Epithelial cell of proximal tubule (primary cell): ENCODE results near the gene RAD9A. TPM values are rescaled to one million over a fixed set of nuclear protein-coding genes. Genes with fewer than 3 reads are reported as not detected.

Experiments
- DNase-seq: peaks from one replicate; pipeline ENCODE4 v3.0.0-alpha.2; 2011; ENCODE audit warnings: low read depth
- H3K4me3 ChIP-seq: 2 replicates; pipeline ENCODE4 v1.5.1; 2011; ENCODE audit warnings: low read depth, mild to moderate bottlenecking, low read length
- total RNA-seq: library from RNA; depleted of rRNA; stranded (reverse); fragments of >200 nt; gene quantifications from 2 replicates; pipeline ENCODE4 v1.2.3, GENCODE V29; 2015
- TF ChIP-seq, protein P1 (sequence below): conservative IDR thresholded peaks from 2 replicates; pipeline ENCODE4 v1.5.1; 2012; ENCODE audit warnings: low read depth, mild to moderate bottlenecking, low read length

The RAD9A gene
- total RNA-seq, 1 donor from 2014 or later: 20.9 TPM

DNA sequence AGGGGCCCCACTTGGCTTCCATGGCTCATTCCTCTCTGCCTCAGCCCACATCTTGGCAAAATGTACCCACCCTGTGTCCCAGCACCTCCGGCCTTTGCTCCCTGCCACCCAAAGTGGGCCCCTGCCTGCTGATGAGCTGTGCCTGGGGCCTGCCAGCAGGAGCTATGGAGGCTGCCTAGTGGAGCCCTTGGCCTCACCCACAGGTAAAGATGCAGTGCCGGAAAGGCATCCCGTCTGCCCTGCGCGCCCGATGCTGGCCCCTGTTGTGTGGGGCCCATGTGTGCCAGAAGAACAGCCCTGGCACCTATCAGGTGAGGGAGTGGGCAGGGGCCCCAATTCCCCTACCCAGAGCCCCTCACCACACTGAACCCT, 13.4 kb downstream of the RAD9A start:
- DNase-seq: no peak
- H3K4me3 ChIP-seq: no peak overlapping the region
- TF ChIP-seq, protein P1, sequence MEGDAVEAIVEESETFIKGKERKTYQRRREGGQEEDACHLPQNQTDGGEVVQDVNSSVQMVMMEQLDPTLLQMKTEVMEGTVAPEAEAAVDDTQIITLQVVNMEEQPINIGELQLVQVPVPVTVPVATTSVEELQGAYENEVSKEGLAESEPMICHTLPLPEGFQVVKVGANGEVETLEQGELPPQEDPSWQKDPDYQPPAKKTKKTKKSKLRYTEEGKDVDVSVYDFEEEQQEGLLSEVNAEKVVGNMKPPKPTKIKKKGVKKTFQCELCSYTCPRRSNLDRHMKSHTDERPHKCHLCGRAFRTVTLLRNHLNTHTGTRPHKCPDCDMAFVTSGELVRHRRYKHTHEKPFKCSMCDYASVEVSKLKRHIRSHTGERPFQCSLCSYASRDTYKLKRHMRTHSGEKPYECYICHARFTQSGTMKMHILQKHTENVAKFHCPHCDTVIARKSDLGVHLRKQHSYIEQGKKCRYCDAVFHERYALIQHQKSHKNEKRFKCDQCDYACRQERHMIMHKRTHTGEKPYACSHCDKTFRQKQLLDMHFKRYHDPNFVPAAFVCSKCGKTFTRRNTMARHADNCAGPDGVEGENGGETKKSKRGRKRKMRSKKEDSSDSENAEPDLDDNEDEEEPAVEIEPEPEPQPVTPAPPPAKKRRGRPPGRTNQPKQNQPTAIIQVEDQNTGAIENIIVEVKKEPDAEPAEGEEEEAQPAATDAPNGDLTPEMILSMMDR: no peak

DNA sequence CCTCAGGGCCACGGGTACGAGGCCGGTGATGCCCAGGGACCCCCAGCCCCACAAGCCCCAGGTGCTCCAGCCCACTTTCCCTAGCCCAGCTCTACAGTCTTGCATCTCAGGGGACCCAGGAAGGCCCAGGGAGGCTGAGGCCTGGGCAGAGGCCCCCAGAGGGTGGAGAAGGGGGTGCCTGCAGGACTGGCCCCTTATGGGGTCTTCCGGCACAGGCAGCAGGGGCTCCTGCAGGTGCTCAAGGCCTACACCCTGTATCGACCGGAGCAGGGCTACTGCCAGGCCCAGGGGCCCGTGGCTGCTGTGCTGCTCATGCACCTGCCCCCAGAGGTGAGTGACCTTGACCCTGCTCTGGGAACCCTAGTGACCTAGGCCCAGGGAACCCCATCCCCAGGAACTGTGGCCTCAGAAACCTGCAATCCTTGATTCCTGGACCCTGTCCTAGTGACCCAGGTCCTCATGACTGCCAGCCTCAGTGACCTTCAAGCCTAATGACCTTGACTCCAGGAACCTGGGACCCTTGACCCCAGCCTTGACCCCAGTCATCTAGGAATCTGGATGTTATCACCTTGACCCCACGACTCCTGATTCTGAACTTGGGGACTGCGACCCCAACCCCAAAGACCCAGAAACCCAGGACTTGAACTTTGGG, 14.0 kb downstream of the RAD9A start:
- TF ChIP-seq, protein P1: no peak
- no peak for DNase-seq
- H3K4me3 ChIP-seq: no peak overlapping the region

DNA sequence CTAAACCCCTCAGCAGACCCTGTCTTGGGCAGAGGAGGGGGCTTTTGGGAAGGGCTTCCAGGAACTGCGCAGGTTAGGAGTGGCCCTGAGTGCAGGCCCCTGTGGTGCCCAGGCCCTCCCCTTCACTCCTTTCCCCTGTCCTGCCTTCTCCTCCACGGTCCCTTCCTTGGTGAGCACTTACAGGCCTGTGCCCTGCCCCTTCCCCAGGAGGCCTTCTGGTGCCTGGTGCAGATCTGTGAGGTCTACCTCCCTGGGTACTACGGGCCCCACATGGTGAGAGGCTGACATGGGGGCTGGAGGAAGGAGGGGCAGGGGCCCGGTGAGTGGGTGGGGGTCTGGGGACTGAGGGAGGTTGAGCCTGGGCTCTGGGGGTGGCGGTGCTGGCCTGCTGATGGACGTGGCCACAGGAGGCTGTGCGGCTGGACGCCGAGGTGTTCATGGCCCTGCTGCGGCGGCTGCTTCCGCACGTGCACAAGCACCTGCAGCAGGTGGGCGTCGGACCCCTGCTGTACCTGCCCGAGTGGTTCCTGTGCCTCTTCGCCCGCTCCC, 14.7 kb downstream of the RAD9A start:
- H3K4me3 ChIP-seq: no peak overlapping the region
- TF ChIP-seq, protein P1: no peak
- no peak for DNase-seq

DNA sequence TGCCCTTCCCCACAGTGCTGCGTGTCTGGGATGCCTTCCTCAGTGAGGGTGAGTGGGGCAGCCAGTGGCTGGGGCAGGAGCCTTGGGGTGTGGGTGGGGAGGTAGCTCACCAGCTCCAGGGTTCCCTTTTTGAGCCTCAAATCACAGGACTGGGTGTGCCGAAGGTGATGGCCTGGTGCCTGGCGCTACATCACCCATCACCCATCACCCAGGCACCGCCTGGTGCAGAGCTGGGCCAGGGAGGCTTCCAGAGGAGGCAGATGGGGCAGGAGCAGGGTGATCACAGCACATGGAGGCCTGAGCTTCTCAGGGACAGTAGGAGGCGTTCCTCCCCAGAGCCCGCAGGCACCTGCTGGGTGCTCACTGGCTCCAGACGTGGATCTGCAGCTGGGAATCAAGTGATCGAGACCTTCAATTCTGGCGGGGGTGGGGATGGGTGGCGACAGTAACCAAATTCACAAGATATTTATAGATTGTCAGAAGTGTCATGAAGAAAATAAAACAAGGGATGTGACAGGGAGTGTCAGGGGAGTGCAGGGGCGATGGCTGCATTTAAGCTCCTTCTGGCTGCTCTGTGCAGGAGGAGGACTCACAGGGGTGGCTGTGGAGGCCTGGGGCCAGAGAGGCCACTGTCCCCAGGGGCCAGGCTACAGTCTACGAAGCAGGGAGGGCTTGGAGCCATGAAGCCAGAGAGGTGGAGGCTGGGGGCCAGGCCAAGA, 15.3 kb downstream of the RAD9A start:
- TF ChIP-seq, protein P1: no peak
- H3K4me3 ChIP-seq: no peak overlapping the region
- no peak for DNase-seq

DNA sequence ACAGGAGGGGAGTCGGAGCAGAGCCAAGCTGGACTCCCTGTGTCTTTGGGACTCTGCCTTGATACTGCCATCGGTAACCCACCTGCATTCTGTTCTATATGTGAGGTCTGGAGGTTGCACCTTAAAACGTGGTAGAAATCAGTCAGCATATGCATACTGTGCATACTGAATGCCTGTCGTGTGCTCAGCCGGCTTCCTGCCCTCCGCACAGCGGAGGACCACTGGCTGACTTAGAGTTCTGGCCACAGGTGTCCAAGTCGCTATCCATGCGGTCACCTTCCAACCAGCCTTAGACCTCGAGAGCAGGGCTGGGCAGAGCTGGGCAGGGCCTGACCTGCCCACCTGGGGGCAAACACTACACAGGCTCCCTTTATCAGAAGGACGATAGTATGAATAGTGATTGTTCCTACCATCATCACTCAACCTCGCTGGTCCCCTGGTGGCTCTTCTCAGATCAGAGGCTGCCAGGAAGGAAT, 15.9 kb downstream of the RAD9A start:
- no peak overlapping the region for H3K4me3 ChIP-seq
- TF ChIP-seq, protein P1: no peak

DNA sequence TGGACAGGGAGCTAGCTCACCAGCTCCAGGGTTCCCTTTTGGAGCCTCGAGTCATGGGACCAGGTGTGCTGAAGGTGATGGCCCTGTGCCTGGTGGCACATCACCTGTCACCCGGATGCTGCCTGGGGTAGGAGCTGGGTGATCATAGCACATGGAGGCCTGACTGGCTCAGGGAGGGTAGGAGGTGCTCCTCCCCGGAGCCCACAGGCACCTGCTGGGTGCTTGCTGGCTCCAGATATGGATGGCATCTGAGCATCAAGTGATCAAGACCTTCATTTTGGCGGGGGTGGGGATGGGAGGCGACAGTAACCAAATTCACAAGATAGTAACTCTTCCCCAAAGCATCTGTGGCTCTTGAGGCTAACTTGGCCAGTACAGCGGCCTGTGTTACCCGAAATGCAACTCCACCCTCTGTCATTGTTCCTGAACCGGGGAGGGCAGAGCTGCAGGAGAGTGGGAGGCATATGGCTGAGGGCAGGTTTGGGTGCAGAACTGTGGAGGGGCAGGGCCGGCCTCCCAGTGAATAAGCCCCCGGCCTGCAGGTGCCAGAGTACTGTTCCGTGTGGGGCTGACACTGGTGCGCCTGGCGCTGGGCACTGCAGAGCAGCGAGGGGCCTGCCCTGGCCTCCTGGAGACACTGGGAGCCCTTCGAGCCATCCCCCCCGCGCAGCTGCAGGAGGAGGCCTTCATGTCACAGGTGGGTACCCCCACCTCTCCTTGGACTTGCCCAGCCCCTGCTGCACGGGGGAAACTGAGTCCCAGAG, 16.8 kb downstream of the RAD9A start:
- H3K4me3 ChIP-seq: no peak overlapping the region
- TF ChIP-seq, protein P1: no peak
- DNase-seq: no peak

More for the DNA sequence above, 15.9 kb downstream of the RAD9A start:
- DNase-seq: no peak
